ENCODE results near the gene RAB3GAP1.

- TF ChIP-seq, protein P1, sequence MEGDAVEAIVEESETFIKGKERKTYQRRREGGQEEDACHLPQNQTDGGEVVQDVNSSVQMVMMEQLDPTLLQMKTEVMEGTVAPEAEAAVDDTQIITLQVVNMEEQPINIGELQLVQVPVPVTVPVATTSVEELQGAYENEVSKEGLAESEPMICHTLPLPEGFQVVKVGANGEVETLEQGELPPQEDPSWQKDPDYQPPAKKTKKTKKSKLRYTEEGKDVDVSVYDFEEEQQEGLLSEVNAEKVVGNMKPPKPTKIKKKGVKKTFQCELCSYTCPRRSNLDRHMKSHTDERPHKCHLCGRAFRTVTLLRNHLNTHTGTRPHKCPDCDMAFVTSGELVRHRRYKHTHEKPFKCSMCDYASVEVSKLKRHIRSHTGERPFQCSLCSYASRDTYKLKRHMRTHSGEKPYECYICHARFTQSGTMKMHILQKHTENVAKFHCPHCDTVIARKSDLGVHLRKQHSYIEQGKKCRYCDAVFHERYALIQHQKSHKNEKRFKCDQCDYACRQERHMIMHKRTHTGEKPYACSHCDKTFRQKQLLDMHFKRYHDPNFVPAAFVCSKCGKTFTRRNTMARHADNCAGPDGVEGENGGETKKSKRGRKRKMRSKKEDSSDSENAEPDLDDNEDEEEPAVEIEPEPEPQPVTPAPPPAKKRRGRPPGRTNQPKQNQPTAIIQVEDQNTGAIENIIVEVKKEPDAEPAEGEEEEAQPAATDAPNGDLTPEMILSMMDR (IDR thresholded peaks at IDR 0.05), result no peak
- no peak for TF ChIP-seq POLR2A (IDR thresholded peaks at IDR 0.05)
- TF ChIP-seq EP300 (IDR thresholded peaks at IDR 0.05), result no peak
Measured at GRCh38 chr2:135099802-135100483, 47.9 kb downstream of the RAB3GAP1 start.

All from tibial nerve (tissue), 4 donors.